ENCODE data around the gene SLFN14.

The SLFN14 gene

GRCh38 chr17:35588196-35588920 is 27.7 kb upstream of the SLFN14 start (continued):
- TF ChIP-seq TSHZ2 (CRISPR knock-in tag; IDR thresholded peaks at IDR 0.05) (no peak), ESRRG (CRISPR knock-in tag; IDR thresholded peaks at IDR 0.05) (no peak), TCF4 (CRISPR knock-in tag; IDR thresholded peaks at IDR 0.05; ENCODE audit: borderline replicate concordance) (no peak), SNAI2 (CRISPR knock-in tag; IDR thresholded peaks at IDR 0.05) (no peak), ARNTL (CRISPR knock-in tag; IDR thresholded peaks at IDR 0.05; ENCODE audit: borderline replicate concordance, low read depth) (no peak), CSRNP3 (CRISPR knock-in tag; IDR thresholded peaks at IDR 0.05) (no peak)

GRCh38 chr17:35587074-35587961 is 26.7 kb upstream of the SLFN14 start, which contains the start of gene AP2B1:
AP2B1 (plus strand) TSS chr17:35587322; CDS start chr17:35594031, 6,709 bp downstream.
- peak; percentile 66; the same call in 1 of the 2 replicates for TF ChIP-seq ZFP3 (CRISPR knock-in tag; IDR thresholded peaks at IDR 0.05)
- peak; percentile 34; the same call in 1 of the 2 replicates for TF ChIP-seq ZNF70 (CRISPR knock-in tag; IDR thresholded peaks at IDR 0.05)
- TF ChIP-seq ARNTL (CRISPR knock-in tag; IDR thresholded peaks at IDR 0.05; ENCODE audit: borderline replicate concordance, low read depth): no peak
- peak; percentile 81; the same call in 1 of the 2 replicates for TF ChIP-seq CSDC2 (CRISPR knock-in tag; IDR thresholded peaks at IDR 0.05)
- TF ChIP-seq ZNF565 (CRISPR knock-in tag; conservative IDR thresholded peaks at IDR 0.05; ENCODE audit: low read depth): 0 out of 2 replicates have a peak, but pooled peaks have one; percentile 30
- TF ChIP-seq CREB5 (CRISPR knock-in tag; IDR thresholded peaks at IDR 0.05; ENCODE audit: low read depth): no peak
- TF ChIP-seq TSHZ2 (CRISPR knock-in tag; IDR thresholded peaks at IDR 0.05): peak; percentile 80
- ATAC-seq: peak; percentile 94

GRCh38 chr17:35586569-35587073 is 26.0 kb upstream of the SLFN14 start:
- TF ChIP-seq PATZ1 (CRISPR knock-in tag; IDR thresholded peaks at IDR 0.05; ENCODE audit: borderline replicate concordance) (no peak), ZC3H10 (CRISPR knock-in tag; IDR thresholded peaks at IDR 0.05) (no peak), ZNF70 (CRISPR knock-in tag; IDR thresholded peaks at IDR 0.05) (no peak), ISL1 (CRISPR knock-in tag; IDR thresholded peaks at IDR 0.05) (no peak), RARB (CRISPR knock-in tag; IDR thresholded peaks at IDR 0.05) (no peak), ZNF565 (CRISPR knock-in tag; conservative IDR thresholded peaks at IDR 0.05; ENCODE audit: low read depth) (no peak), SNAI2 (CRISPR knock-in tag; IDR thresholded peaks at IDR 0.05) (no peak), ESRRG (CRISPR knock-in tag; IDR thresholded peaks at IDR 0.05) (no peak), ARNTL (CRISPR knock-in tag; IDR thresholded peaks at IDR 0.05; ENCODE audit: borderline replicate concordance, low read depth) (no peak), TSHZ2 (CRISPR knock-in tag; IDR thresholded peaks at IDR 0.05) (no peak), BACH2 (CRISPR knock-in tag; IDR thresholded peaks at IDR 0.05; ENCODE audit: borderline replicate concordance) (no peak), ZNF8 (CRISPR knock-in tag; IDR thresholded peaks at IDR 0.05) (no peak)
- ATAC-seq: no peak
